HG03095 (cell line): Measurements from ENCODE around the gene RBMS3.
"Not testable (repeated sequence)": the region's sequence is repeated elsewhere in the genome, so short reads cannot be mapped to it uniquely, and the experiment has no call there.

Experiments used
- ATAC-seq: cut with Tn5 transposase; IDR thresholded peaks from one replicate; pipeline ENCODE4 v1.9.1; 2021; ENCODE audit warnings: moderate library complexity; ENCODE audit not compliant: unreplicated experiment

The RBMS3 gene

GRCh38 chr3:29280404-29281093 is at the start of gene RBMS3:
Gene RBMS3 (plus strand): TSS chr3:29281071.
- no peak for ATAC-seq

GRCh38 chr3:29233126-29233525 is 47.7 kb upstream of the RBMS3 start:
- not testable (repeated sequence) for ATAC-seq

- ATAC-seq, result no peak
These were observed 44.6 kb upstream of the RBMS3 start for GRCh38 chr3:29236146-29236840.

GRCh38 chr3:29239376-29239775 is 41.5 kb upstream of the RBMS3 start:
- no peak for ATAC-seq

GRCh38 chr3:29240248-29240647 is 40.6 kb upstream of the RBMS3 start:
- ATAC-seq, result no peak

GRCh38 chr3:29240887-29241286 is 40.0 kb upstream of the RBMS3 start:
- no peak for ATAC-seq

- ATAC-seq, result no peak
These were observed 39.0 kb upstream of the RBMS3 start for GRCh38 chr3:29241855-29242254.

GRCh38 chr3:29242296-29242695 is 38.6 kb upstream of the RBMS3 start:
- no peak for ATAC-seq

GRCh38 chr3:29245441-29245840 is 35.4 kb upstream of the RBMS3 start:
- no peak for ATAC-seq

GRCh38 chr3:29247088-29247745 is 33.7 kb upstream of the RBMS3 start:
- no peak for ATAC-seq

GRCh38 chr3:29249829-29250345 is 31.0 kb upstream of the RBMS3 start:
- ATAC-seq, result no peak

GRCh38 chr3:29255854-29256696 is 24.8 kb upstream of the RBMS3 start:
- ATAC-seq, result no peak

- ATAC-seq, result no peak
These were observed 22.7 kb upstream of the RBMS3 start for GRCh38 chr3:29258161-29258560.

GRCh38 chr3:29261119-29261518 is 19.8 kb upstream of the RBMS3 start:
- ATAC-seq, result no peak

- no peak for ATAC-seq
These were observed 17.4 kb upstream of the RBMS3 start for GRCh38 chr3:29263476-29263875.

- ATAC-seq, result no peak
These were observed 15.3 kb upstream of the RBMS3 start for GRCh38 chr3:29265509-29266072.

GRCh38 chr3:29267226-29267625 is 13.6 kb upstream of the RBMS3 start:
- ATAC-seq, result no peak

- no peak for ATAC-seq
These were observed 12.2 kb upstream of the RBMS3 start for GRCh38 chr3:29268651-29269050.

- ATAC-seq, result no peak
These were observed 10.1 kb upstream of the RBMS3 start for GRCh38 chr3:29270752-29271151.

GRCh38 chr3:29271475-29271874 is 9.4 kb upstream of the RBMS3 start:
- no peak for ATAC-seq

GRCh38 chr3:29274667-29275066 is 6.2 kb upstream of the RBMS3 start:
- ATAC-seq, result no peak
